OCI-LY7 (cell line): ENCODE measurements around the gene RSPH1. TPM values are rescaled to one million over a fixed set of nuclear protein-coding genes. Genes with fewer than 3 reads are reported as not detected.

ENCODE experiments used
- BruUV-seq: library from RNA; stranded (reverse); fragments of 400-500 nt; replicated peaks from 2 replicates; lab custom pipeline; 2021; lab: Mats Ljungman, UMichigan
- CTCF ChIA-PET: fragments of 300-600 bp; sonication (Branson Sonifier 250); formaldehyde crosslinking; loops from one replicate; lab custom pipeline; 2022; ENCODE audit warnings: antibody characterized with exemption; ENCODE audit not compliant: unreplicated experiment; lab: Charles Lee
- POLR2A ChIA-PET: fragments of 300-600 bp; sonication (Branson Sonifier 250); formaldehyde crosslinking; loops from one replicate; lab custom pipeline; 2022; ENCODE audit warnings: antibody characterized with exemption; lab: Charles Lee
- DNase-seq: peaks from one replicate; pipeline ENCODE4 v3.0.0-alpha.2; 2015; ENCODE audit warnings: low spot score
- H2AFZ ChIP-seq: fragments of 200-600 bp; sonication (generic), shearing (Covaris generic); 2 replicates; pipeline ENCODE4 v1.6.1; 2014; ENCODE audit warnings: mild to moderate bottlenecking, antibody characterized with exemption, low read length, moderate library complexity
- H3K27ac ChIP-seq: fragments of 200-600 bp; sonication (generic); 2 replicates; pipeline ENCODE4 v1.5.1; 2014; ENCODE audit warnings: mixed run types, low read depth, mild to moderate bottlenecking, moderate library complexity, low read length, inconsistent platforms; ENCODE audit not compliant: poor library complexity, severe bottlenecking
- H3K36me3 ChIP-seq: fragments of 200-600 bp; sonication (generic); 2 replicates; pipeline ENCODE4 v1.6.1; 2014; ENCODE audit warnings: mild to moderate bottlenecking, antibody characterized with exemption, low read length, moderate library complexity, mixed read lengths; ENCODE audit not compliant: insufficient read depth
- H3K4me1 ChIP-seq: fragments of 200-600 bp; sonication (generic); 2 replicates; pipeline ENCODE4 v1.5.1; 2014; ENCODE audit warnings: mild to moderate bottlenecking, low read length; ENCODE audit not compliant: insufficient read depth, poor library complexity, severe bottlenecking
- H3K4me2 ChIP-seq: fragments of 200-600 bp; sonication (generic); 2 replicates; pipeline ENCODE4 v1.6.1; 2014; ENCODE audit warnings: mild to moderate bottlenecking, low read length
- H3K4me3 ChIP-seq: fragments of 200-600 bp; sonication (generic); 2 replicates; pipeline ENCODE4 v1.5.1; 2014; ENCODE audit warnings: mild to moderate bottlenecking, low read depth, low read length; ENCODE audit not compliant: poor library complexity, severe bottlenecking
- H3K79me2 ChIP-seq: fragments of 200-600 bp; sonication (generic); 2 replicates; pipeline ENCODE4 v1.6.1; 2016; ENCODE audit warnings: low read depth, mild to moderate bottlenecking, low read length, moderate library complexity, mixed read lengths; ENCODE audit not compliant: insufficient read depth
- H3K9me2 ChIP-seq: fragments of 200-600 bp; sonication (generic); 2 replicates; pipeline ENCODE4 v1.6.1; 2016; ENCODE audit warnings: mild to moderate bottlenecking, low read length, mixed read lengths; ENCODE audit not compliant: insufficient read depth
- H3K9me3 ChIP-seq: fragments of 200-600 bp; sonication (generic); 2 replicates; pipeline ENCODE4 v1.6.1; 2014; ENCODE audit warnings: mild to moderate bottlenecking, mixed run types, low read length, mixed read lengths
- H4K20me1 ChIP-seq: fragments of 200-600 bp; sonication (generic); 2 replicates; pipeline ENCODE4 v1.6.1; 2014; ENCODE audit warnings: mild to moderate bottlenecking, antibody characterized with exemption, low read length, moderate library complexity, mixed read lengths; ENCODE audit not compliant: insufficient read depth
- CTCF ChIP-seq: fragments of 200-600 bp; sonication (generic); conservative IDR thresholded peaks from 2 replicates; pipeline ENCODE4 v1.5.1; 2014; ENCODE audit warnings: mild to moderate bottlenecking, antibody characterized with exemption, low read length, moderate library complexity, mixed read lengths
- EZH2phosphoT487 ChIP-seq: fragments of 200-600 bp; sonication (generic); IDR thresholded peaks from 2 replicates; pipeline ENCODE4 v1.6.1; 2018; ENCODE audit warnings: low read depth, borderline replicate concordance, mild to moderate bottlenecking, mixed run types, antibody characterized with exemption, low read length, moderate library complexity, mixed read lengths
- intact Hi-C: fragments of 100-400 bp; cut with micrococcal nuclease; formaldehyde crosslinking; loops from one replicate; pipeline ENCODE4 v1.10.0; 2022; ENCODE audit not compliant: unreplicated experiment
- total RNA-seq, 2 experiments: library from RNA; depleted of rRNA in 1 of 2; stranded (reverse); fragments of >200 nt in 1 of 2; shearing (Covaris generic) in 1 of 2; gene quantifications; 2 replicates each; pipeline ENCODE4 v1.2.3, GENCODE V29; 2014 to 2022

RSPH1 gene
- total RNA-seq, 2 experiments from 2014 or later = 1.9 to 2.5 TPM

DNA sequence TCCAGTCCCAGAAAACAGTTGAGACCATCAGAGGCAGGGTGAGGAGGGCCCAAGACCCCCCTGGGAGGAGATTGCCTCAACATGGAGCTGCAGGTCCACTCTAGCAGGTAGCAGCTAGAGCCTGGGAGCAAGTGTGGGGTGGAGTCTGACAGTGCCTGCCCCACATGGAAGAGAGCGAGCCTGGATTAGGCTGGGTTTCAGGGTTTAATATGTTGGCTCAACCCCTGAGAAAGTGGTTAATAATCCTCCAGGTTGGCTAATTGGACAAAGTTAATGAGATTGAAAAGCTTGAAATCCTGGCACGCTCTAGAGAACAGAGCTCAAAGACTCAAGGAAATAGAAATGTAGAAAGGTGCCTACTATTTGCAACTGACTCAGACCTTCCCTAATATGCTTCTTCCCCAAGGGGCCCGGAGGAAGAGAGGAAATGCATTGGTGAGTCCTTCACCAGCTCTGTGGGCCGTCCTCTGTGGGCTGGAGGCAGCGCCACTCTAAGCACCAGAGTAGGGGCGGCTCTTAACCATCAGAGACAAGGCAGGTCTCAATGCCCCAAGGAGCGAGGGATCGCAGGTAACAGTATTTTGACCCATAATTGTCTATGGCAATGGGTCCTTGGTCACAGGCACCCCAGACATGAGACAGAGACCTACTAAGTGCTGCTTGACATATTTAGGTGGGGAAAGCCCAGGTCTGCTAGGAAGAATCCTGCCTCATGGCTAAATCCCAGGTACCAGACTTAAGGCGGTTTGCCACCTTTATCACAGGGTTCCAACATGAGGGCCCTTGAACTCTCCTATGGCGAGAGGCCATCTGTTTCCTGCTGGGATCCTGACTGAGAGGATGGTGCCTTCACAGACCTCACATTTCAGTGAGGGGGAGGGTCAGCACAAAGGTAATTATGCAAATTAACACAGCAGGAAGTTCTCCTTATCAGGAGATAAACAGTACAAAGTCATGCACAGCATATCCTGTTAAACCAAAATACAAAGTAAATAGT, 33.8 kb downstream of the RSPH1 start:
- intact Hi-C loops = loop anchor here (2.0 to 10.0 kb wide), 6 partner anchors 35 to 597 kb away; partner anchors contain the start of gene RSPH1
- H3K9me2 ChIP-seq = no peaks in the 10 kb centered on the region
- H2AFZ ChIP-seq = peak overlapping the region; percentile 79; the same call in 1 of the 2 replicates
- TF ChIP-seq EZH2phosphoT487 (no peak), CTCF (no peak)
- CTCF ChIA-PET = interaction anchor here (0.6 to 1.3 kb wide), 2 partner anchors 73 to 74 kb away, joined by 3 to 4 read pairs; no protein-coding TSS in a partner anchor
- H4K20me1 ChIP-seq = no peaks in the 10 kb centered on the region
- no peaks in the 10 kb centered on the region; the same call in 1 of the 2 replicates for H3K36me3 ChIP-seq
- H3K79me2 ChIP-seq = no peaks in the 10 kb centered on the region
- peaks cover 9% of the 10 kb centered on the region; the same call in 1 of the 2 replicates for H3K9me3 ChIP-seq
- peak overlapping the region; percentile 83 for H3K27ac ChIP-seq
- POLR2A ChIA-PET = interaction anchor here (0.6 to 2.1 kb wide), 5 partner anchors 11 to 226 kb away, joined by 3 to 13 read pairs (median 4); no protein-coding TSS in a partner anchor
- H3K4me1 ChIP-seq = peaks cover 76% of the 10 kb centered on the region
- peak overlapping the region; percentile 60 for H3K4me3 ChIP-seq
- DNase-seq = peak; percentile 66
- no TSS peak for BruUV-seq
- H3K4me2 ChIP-seq = peak overlapping the region; percentile 96

DNA sequence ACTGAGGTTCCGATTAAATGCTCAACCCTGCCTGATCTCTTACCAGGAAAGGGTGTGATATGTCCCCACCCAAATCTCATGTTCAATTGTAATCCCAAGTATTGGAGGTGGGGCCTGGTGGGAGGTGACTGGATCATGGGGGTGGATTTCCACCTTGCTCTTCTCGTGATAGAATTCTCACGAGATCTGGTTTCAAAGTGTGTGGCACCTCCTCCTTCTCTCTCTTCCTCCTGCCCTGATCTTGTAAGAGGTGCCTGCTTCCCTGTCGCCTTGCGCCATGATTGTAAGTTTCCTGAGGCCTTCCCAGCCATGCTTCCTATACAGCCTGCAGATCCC, 34.9 kb downstream of the RSPH1 start:
- no peak for DNase-seq
- H3K4me2 ChIP-seq = peak overlapping the region; percentile 96
- peaks cover 9% of the 10 kb centered on the region; the same call in 1 of the 2 replicates for H3K9me3 ChIP-seq
- H2AFZ ChIP-seq = peak overlapping the region; percentile 16; the same call in 1 of the 2 replicates
- POLR2A ChIA-PET = interaction anchor here (0.8 to 2.1 kb wide), 4 partner anchors 10 to 75 kb away, joined by 3 to 13 read pairs (median 4); no protein-coding TSS in a partner anchor
- BruUV-seq = no TSS peak
- no peaks in the 10 kb centered on the region; the same call in 1 of the 2 replicates for H3K36me3 ChIP-seq
- peaks cover 74% of the 10 kb centered on the region for H3K4me1 ChIP-seq
- CTCF ChIA-PET = interaction anchor here (0.6 to 1.3 kb wide), 2 partner anchors 74 to 75 kb away, joined by 3 to 4 read pairs; no protein-coding TSS in a partner anchor
- TF ChIP-seq EZH2phosphoT487 (no peak), CTCF (no peak)
- H3K9me2 ChIP-seq = no peaks in the 10 kb centered on the region
- peak overlapping the region; percentile 83 for H3K27ac ChIP-seq
- no peaks in the 10 kb centered on the region for H3K79me2 ChIP-seq
- intact Hi-C loops = loop anchor here (2.0 to 10.0 kb wide), 6 partner anchors 36 to 596 kb away; partner anchors contain the start of gene RSPH1
- H4K20me1 ChIP-seq = no peaks in the 10 kb centered on the region
- H3K4me3 ChIP-seq = peak overlapping the region; percentile 60
